Spleen (tissue), 11 donors: ENCODE measurements around the gene NUMB. TPM values are rescaled to one million over a fixed set of nuclear protein-coding genes. Genes with fewer than 3 reads are reported as not detected.

Experiments
- DNase-seq: peaks from one replicate; pipeline ENCODE4 v3.0.0-alpha.2; 2020
- H3K27ac ChIP-seq, 8 donors: fragments of 200-600 bp; sonication (generic) in 7 of 8; 1 replicate in 4 of 8; 2 replicates in 4 of 8; pipeline versions ENCODE4 v1.5.0 to v1.8.0; 2016 to 2021; ENCODE audit warnings: inconsistent platforms in 4 of 8, mild to moderate bottlenecking in 4 of 8, moderate library complexity in 1 of 8
- H3K27me3 ChIP-seq, 7 donors: fragments of 200-600 bp; sonication (generic) in 6 of 7; replicated peaks in 1 of 7; 1 replicate in 4 of 7; 2 replicates in 3 of 7; pipeline versions ENCODE4 v1.5.0 to v1.8.0; 2016 to 2021; ENCODE audit warnings: inconsistent platforms in 3 of 7, mild to moderate bottlenecking in 1 of 7
- H3K36me3 ChIP-seq, 6 donors: fragments of 200-600 bp; sonication (generic) in 5 of 6; 1 replicate in 4 of 6; 2 replicates in 2 of 6; pipeline versions ENCODE4 v1.5.0 to v1.8.0; 2016 to 2021; ENCODE audit warnings: inconsistent platforms in 2 of 6
- H3K4me1 ChIP-seq, 6 donors: fragments of 200-600 bp; sonication (generic) in 5 of 6; 1 replicate in 3 of 6; 2 replicates in 3 of 6; pipeline versions ENCODE4 v1.5.0 to v1.8.0; 2016 to 2021; ENCODE audit warnings: inconsistent platforms in 3 of 6
- H3K4me3 ChIP-seq, 8 donors: fragments of 200-600 bp; sonication (generic) in 7 of 8; 1 replicate in 4 of 8; 2 replicates in 4 of 8; pipeline versions ENCODE4 v1.5.0 to v1.8.0; 2016 to 2021; ENCODE audit warnings: inconsistent platforms in 4 of 8, mild to moderate bottlenecking in 4 of 8, moderate library complexity in 2 of 8
- H3K9me3 ChIP-seq, 8 donors: fragments of 200-600 bp; sonication (generic) in 7 of 8; 1 replicate in 4 of 8; 2 replicates in 4 of 8; pipeline versions ENCODE4 v1.5.0 to v1.8.0; 2016 to 2021; ENCODE audit warnings: inconsistent platforms in 4 of 8
- POLR2A ChIP-seq, 3 donors: fragments of 450-650 bp; IDR thresholded peaks; one replicate each; pipeline ENCODE4 v1.5.1; 2017; ENCODE audit warnings: antibody characterized with exemption in 3 of 3, mild to moderate bottlenecking in 1 of 3
- POLR2AphosphoS5 ChIP-seq, 3 donors: sonication (generic); formaldehyde crosslinking; IDR thresholded peaks; one replicate each; pipeline ENCODE4 v1.5.1; 2017; ENCODE audit warnings: antibody characterized with exemption in 3 of 3
- WGBS, 5 donors: extraction: QIAGEN DNeasy Blood & Tissue Kit in 3 of 5; methylation state at CpG; one replicate each; pipeline versions ENCODE4 v1.1.5 to v1.1.7; 2013 to 2018; 5-methylcytosine and 5-hydroxymethylcytosine counted together
- intact Hi-C: fragments of 100-400 bp; cut with DNase I; formaldehyde crosslinking; loops from one replicate; pipeline ENCODE4 v1.15.0; 2023; ENCODE audit warnings: low total_unique reads
- polyA plus RNA-seq, 3 donors: library from polyadenylated mRNA; stranded (reverse); fragments of 200-250 nt; gene quantifications; one replicate each; pipeline ENCODE4 v1.2.1, GENCODE V29; 2013
- total RNA-seq, 7 donors: library from RNA; depleted of rRNA in 3 of 7; stranded (reverse); fragments of >200 nt in 3 of 7; fragmentation: NEBNext Ultra II Directional in 4 of 7; extraction: Animal tissue kit (Norgen Biotek cat#: 25700) in 4 of 7; gene quantifications; one replicate each; pipeline versions ENCODE4 v1.1.0 to v1.2.1, GENCODE V29; 2016 to 2021
- TF ChIP-seq, protein P1 (sequence below), 11 experiments: fragments of 200-600 bp in 7 of 11; fragments of 450-650 bp in 4 of 11; sonication (generic) in 4 of 11; IDR thresholded peaks in 8 of 11; conservative IDR thresholded peaks in 3 of 11; 1 replicate in 7 of 11; 2 replicates in 4 of 11; pipeline versions ENCODE4 v1.4.0 to v1.8.0; 2016 to 2021; ENCODE audit warnings: antibody characterized with exemption in 11 of 11, inconsistent platforms in 4 of 11, mild to moderate bottlenecking in 1 of 11
- donor health status: healthy with polysubstance abuse.
- donor health status: DM: no; HTN: no; CAD: no; lungs with moderate emphysema.
- donor health status: DM: no; HTN: no; CAD: no.
- donor health status: Bipolar disorder and iron deficiency.
- donor health status: healthy.
- donor health status: DM: no; HTN: no; CAD: no.
- donor health status: DM: yes; HTN: yes; CAD: no.

NUMB gene
- total and polyA plus RNA-seq, 10 donors, result 19.8 to 165 (median 92.9) TPM

GRCh38 chr14:73466861-73467260 lies 8.5 kb upstream of the NUMB start:
- H3K27me3 ChIP-seq, result no peaks in the 10 kb centered on the region
- intact Hi-C loops, result loop anchor here (5.0 kb wide), 1 partner anchor 170 kb away; no protein-coding TSS in a partner anchor
- H3K36me3 ChIP-seq, result no peaks in the 10 kb centered on the region
- no peak for DNase-seq
- peak overlapping the region in 7 of 8 donors; percentile 72 to 93 (median 86) for H3K27ac ChIP-seq
- WGBS, 5 donors, result 89 to 97% (median 93%) methylated on average over 4 of the region's 4 CpGs
- H3K4me1 ChIP-seq, result peaks cover 25 to 68% (median 51%) of the 10 kb centered on the region in 6 donors
- no peak for TF ChIP-seq POLR2AphosphoS5 (IDR thresholded peaks at IDR 0.05)
- no peak for TF ChIP-seq POLR2A (IDR thresholded peaks at IDR 0.05)
- TF ChIP-seq, protein P1, sequence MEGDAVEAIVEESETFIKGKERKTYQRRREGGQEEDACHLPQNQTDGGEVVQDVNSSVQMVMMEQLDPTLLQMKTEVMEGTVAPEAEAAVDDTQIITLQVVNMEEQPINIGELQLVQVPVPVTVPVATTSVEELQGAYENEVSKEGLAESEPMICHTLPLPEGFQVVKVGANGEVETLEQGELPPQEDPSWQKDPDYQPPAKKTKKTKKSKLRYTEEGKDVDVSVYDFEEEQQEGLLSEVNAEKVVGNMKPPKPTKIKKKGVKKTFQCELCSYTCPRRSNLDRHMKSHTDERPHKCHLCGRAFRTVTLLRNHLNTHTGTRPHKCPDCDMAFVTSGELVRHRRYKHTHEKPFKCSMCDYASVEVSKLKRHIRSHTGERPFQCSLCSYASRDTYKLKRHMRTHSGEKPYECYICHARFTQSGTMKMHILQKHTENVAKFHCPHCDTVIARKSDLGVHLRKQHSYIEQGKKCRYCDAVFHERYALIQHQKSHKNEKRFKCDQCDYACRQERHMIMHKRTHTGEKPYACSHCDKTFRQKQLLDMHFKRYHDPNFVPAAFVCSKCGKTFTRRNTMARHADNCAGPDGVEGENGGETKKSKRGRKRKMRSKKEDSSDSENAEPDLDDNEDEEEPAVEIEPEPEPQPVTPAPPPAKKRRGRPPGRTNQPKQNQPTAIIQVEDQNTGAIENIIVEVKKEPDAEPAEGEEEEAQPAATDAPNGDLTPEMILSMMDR (IDR thresholded peaks at IDR 0.05 in 8 of 11, conservative IDR thresholded peaks at IDR 0.05 in 3 of 11), result no peak
- no peaks in the 10 kb centered on the region for H3K9me3 ChIP-seq
- H3K4me3 ChIP-seq, result peak overlapping the region in 1 of 8 donors; percentile 63

DNA sequence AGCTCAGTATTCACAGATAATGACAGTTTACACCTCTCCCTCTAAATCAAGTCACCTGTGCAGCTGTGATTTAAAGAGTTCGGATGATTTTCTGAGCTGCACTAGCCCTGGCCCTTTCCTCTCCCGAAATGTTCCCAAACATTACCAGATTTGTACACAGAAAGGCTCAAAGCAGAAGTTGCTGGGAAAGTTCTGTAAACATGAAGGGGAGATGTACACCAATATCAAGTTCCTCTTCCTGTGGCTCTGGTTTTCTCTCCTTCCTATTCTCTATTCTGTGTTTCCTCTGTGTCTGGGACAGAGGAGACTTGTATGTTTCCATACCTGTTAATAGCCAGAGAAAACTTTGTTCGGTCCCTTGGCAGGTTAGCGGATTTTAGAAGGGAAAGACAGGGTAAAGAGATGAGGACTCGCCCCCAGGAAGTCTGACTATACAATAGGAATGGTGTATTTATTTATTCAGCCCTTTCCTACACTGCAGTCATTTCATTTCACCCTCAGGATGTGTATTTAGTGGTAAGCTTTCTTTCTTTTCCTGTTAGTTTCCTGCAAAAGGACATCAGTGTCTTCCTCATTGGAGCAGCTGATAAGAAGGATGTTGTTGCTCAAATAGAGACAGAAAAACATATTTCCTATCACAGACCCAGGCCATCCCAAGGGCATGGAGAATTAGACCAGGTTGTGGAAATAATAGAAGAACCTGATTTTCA lies 7.6 kb upstream of the NUMB start:
- Histone ChIP-seq H3K36me3 (no peaks in the 10 kb centered on the region), H3K4me3 (peak overlapping the region in 6 of 8 donors; percentile 13 to 63 (median 28)), H3K27ac (peak overlapping the region; percentile 54 to 93 (median 84)), H3K9me3 (no peaks in the 10 kb centered on the region), H3K4me1 (peaks cover 30 to 75% (median 59%) of the 10 kb centered on the region in 6 donors), H3K27me3 (no peaks in the 10 kb centered on the region)
- intact Hi-C loops, result loop anchor here (5.0 kb wide), 1 partner anchor 169 kb away; no protein-coding TSS in a partner anchor
- DNase-seq, result no peak
- 31 to 41% (median 34%) methylated on average over 5 of the region's 5 CpGs for WGBS, 5 donors
- TF ChIP-seq, protein P1 (IDR thresholded peaks at IDR 0.05 in 8 of 11, conservative IDR thresholded peaks at IDR 0.05 in 3 of 11), result no peak
- no peak for TF ChIP-seq POLR2AphosphoS5 (IDR thresholded peaks at IDR 0.05)
- TF ChIP-seq POLR2A (IDR thresholded peaks at IDR 0.05), result no peak

DNA sequence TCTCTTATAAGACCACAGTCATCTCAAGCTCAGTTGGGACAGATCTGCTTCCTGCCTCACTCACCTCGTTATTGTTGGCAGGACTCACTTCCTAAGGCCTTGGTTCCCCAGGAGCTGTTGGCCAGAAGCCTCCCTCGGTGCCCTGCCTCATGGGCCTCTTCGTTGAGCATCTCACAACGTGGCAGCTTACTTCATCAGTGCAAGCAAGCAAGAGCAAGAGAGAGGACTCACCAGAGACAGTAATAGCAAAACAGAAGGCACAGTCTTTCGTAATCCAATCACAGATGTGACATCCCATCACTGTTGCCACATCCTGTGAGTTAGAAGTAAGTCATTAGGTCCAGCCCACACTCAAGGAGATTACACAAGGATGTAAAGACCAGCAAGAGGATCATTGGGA lies 5.1 kb upstream of the NUMB start:
- peak in 1 of 3 donors; percentile 67 for TF ChIP-seq POLR2A (IDR thresholded peaks at IDR 0.05)
- TF ChIP-seq, protein P1 (IDR thresholded peaks at IDR 0.05 in 8 of 11, conservative IDR thresholded peaks at IDR 0.05 in 3 of 11), result no peak
- peak in 2 of 3 donors; percentile 61 to 93 for TF ChIP-seq POLR2AphosphoS5 (IDR thresholded peaks at IDR 0.05)
- Histone ChIP-seq H3K9me3 (no peaks in the 10 kb centered on the region), H3K27ac (peak overlapping the region in 7 of 8 donors; percentile 58 to 93 (median 86)), H3K27me3 (no peaks in the 10 kb centered on the region), H3K4me3 (peak overlapping the region in 4 of 8 donors; percentile 5 to 63 (median 28)), H3K36me3 (no peaks in the 10 kb centered on the region), H3K4me1 (peaks cover 30 to 98% (median 76%) of the 10 kb centered on the region in 6 donors)
- peak; percentile 83 for DNase-seq
- intact Hi-C loops, result no loop called here
- 22 to 41% (median 27%) methylated on average over 5 of the region's 5 CpGs for WGBS, 5 donors

GRCh38 chr14:73462815-73463214 lies 4.5 kb upstream of the NUMB start:
- no peak for TF ChIP-seq POLR2AphosphoS5 (IDR thresholded peaks at IDR 0.05)
- TF ChIP-seq POLR2A (IDR thresholded peaks at IDR 0.05), result no peak
- TF ChIP-seq, protein P1 (IDR thresholded peaks at IDR 0.05 in 8 of 11, conservative IDR thresholded peaks at IDR 0.05 in 3 of 11), result no peak
- DNase-seq, result no peak
- no peaks in the 10 kb centered on the region for H3K36me3 ChIP-seq
- H3K27me3 ChIP-seq, result no peaks in the 10 kb centered on the region
- H3K27ac ChIP-seq, result peak overlapping the region in 7 of 8 donors; percentile 58 to 93 (median 86)
- peaks cover 30 to 93% (median 76%) of the 10 kb centered on the region in 6 donors for H3K4me1 ChIP-seq
- peak overlapping the region in 4 of 8 donors; percentile 5 to 63 (median 28) for H3K4me3 ChIP-seq
- intact Hi-C loops, result no loop called here
- H3K9me3 ChIP-seq, result no peaks in the 10 kb centered on the region
- WGBS, 5 donors, result 55 to 75% (median 71%) methylated on average over 4 of the region's 4 CpGs
